ENCODE measurements around the gene GLDN. TPM values are rescaled to one million over a fixed set of nuclear protein-coding genes. Genes with fewer than 3 reads are reported as not detected.

GLDN gene
- total RNA-seq, 1 donor from 2014 or later, result 0.09 TPM

DNA sequence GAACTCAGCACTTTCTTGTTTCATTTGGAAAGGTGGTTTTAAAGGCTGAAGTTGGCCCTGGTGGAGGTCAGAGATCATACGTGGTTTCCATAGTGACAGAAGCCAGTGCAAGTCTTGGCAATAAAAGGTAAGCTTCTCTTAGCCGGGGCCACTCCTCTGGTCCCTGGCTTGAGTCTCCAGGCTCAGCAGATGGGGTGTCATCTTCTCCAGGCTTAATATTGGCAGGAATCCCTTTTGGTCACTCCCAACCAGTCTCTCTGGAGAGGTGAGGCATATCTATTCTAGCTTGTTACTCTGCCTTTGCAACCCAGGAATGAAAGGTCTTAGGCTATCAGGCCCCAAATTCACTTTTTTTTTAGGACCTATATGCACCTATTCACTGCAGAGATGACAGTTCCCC, 7.9 kb upstream of the GLDN start:
- Histone ChIP-seq H3K36me3 (ENCODE audit: insufficient read depth, low read length) (no peaks in the 10 kb centered on the region), H2AFZ (ENCODE audit: low read depth, low read length) (no peak overlapping the region), H3K27me3 (ENCODE audit: insufficient read depth, low read length) (peaks cover 2% of the 10 kb centered on the region), H3K9me3 (ENCODE audit: insufficient read depth, low read depth, low read length) (no peaks in the 10 kb centered on the region), H3K27ac (ENCODE audit: low read depth, low read length) (no peak overlapping the region), H4K20me1 (ENCODE audit: insufficient read depth, low read length) (no peaks in the 10 kb centered on the region), H3K4me1 (ENCODE audit: insufficient read depth, low read length) (peaks cover 7% of the 10 kb centered on the region), H3K4me2 (ENCODE audit: low read length) (no peak overlapping the region), H3K4me3 (ENCODE audit: insufficient read depth, low read depth, low read length) (no peak overlapping the region), H3K79me2 (ENCODE audit: insufficient read depth, low read length) (no peaks in the 10 kb centered on the region), H3K9ac (ENCODE audit: low read length) (no peak overlapping the region)
- H3K27ac Mint-ChIP-seq (ENCODE audit: unreplicated experiment), result no peak overlapping the region
- DNase-seq (ENCODE audit: low read depth), result no peak
- no peak for FAIRE-seq
- H3K36me3 Mint-ChIP-seq (ENCODE audit: low read depth, unreplicated experiment), result no peaks in the 10 kb centered on the region
- H3K4me3 Mint-ChIP-seq (ENCODE audit: unreplicated experiment), result no peak overlapping the region
- TF ChIP-seq EZH2 (IDR thresholded peaks at IDR 0.05; ENCODE audit: insufficient read depth, low read length), result no peak
- TF ChIP-seq, protein P1, sequence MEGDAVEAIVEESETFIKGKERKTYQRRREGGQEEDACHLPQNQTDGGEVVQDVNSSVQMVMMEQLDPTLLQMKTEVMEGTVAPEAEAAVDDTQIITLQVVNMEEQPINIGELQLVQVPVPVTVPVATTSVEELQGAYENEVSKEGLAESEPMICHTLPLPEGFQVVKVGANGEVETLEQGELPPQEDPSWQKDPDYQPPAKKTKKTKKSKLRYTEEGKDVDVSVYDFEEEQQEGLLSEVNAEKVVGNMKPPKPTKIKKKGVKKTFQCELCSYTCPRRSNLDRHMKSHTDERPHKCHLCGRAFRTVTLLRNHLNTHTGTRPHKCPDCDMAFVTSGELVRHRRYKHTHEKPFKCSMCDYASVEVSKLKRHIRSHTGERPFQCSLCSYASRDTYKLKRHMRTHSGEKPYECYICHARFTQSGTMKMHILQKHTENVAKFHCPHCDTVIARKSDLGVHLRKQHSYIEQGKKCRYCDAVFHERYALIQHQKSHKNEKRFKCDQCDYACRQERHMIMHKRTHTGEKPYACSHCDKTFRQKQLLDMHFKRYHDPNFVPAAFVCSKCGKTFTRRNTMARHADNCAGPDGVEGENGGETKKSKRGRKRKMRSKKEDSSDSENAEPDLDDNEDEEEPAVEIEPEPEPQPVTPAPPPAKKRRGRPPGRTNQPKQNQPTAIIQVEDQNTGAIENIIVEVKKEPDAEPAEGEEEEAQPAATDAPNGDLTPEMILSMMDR (IDR thresholded peaks at IDR 0.05; ENCODE audit: insufficient read depth, low read depth, low read length), result no peak
- peaks cover 2% of the 10 kb centered on the region for H3K9me3 Mint-ChIP-seq (ENCODE audit: unreplicated experiment)
- H3K27me3 Mint-ChIP-seq (ENCODE audit: low read depth, unreplicated experiment), result peaks cover 28% of the 10 kb centered on the region
- peaks cover 4% of the 10 kb centered on the region for H3K4me1 Mint-ChIP-seq (ENCODE audit: low read depth, unreplicated experiment)

DNA sequence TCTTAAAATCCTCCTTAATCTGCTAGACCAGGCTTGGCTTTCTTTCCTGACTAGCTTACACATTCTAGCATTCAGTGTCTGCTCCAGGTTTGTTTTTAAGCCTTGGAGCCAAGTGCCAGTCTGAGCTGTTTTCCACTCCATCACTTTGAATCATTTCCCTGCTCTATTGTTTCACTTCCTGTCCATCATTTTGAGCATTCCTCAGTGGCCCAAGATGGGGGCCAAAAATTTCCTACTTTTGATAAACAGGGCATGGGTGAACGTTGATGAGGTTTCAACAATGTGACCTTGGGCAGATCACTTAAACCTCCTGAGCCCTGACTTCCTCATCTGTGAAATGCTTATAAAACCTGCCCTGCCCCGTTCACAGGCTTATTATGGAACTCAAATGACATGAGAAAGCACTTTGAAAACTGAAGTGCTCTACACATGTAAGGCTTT, 7.4 kb upstream of the GLDN start:
- H3K9me3 Mint-ChIP-seq (ENCODE audit: unreplicated experiment), result peaks cover 2% of the 10 kb centered on the region
- Histone ChIP-seq H3K36me3 (ENCODE audit: insufficient read depth, low read length) (no peaks in the 10 kb centered on the region), H3K9me3 (ENCODE audit: insufficient read depth, low read depth, low read length) (no peaks in the 10 kb centered on the region), H3K4me1 (ENCODE audit: insufficient read depth, low read length) (peaks cover 7% of the 10 kb centered on the region), H3K79me2 (ENCODE audit: insufficient read depth, low read length) (no peaks in the 10 kb centered on the region), H3K27ac (ENCODE audit: low read depth, low read length) (no peak overlapping the region), H3K4me2 (ENCODE audit: low read length) (no peak overlapping the region), H4K20me1 (ENCODE audit: insufficient read depth, low read length) (no peaks in the 10 kb centered on the region), H3K9ac (ENCODE audit: low read length) (no peak overlapping the region), H3K4me3 (ENCODE audit: insufficient read depth, low read depth, low read length) (no peak overlapping the region), H3K27me3 (ENCODE audit: insufficient read depth, low read length) (peaks cover 3% of the 10 kb centered on the region), H2AFZ (ENCODE audit: low read depth, low read length) (no peak overlapping the region)
- no peak for FAIRE-seq
- no peak overlapping the region for H3K27ac Mint-ChIP-seq (ENCODE audit: unreplicated experiment)
- no peaks in the 10 kb centered on the region for H3K36me3 Mint-ChIP-seq (ENCODE audit: low read depth, unreplicated experiment)
- peaks cover 31% of the 10 kb centered on the region for H3K27me3 Mint-ChIP-seq (ENCODE audit: low read depth, unreplicated experiment)
- H3K4me3 Mint-ChIP-seq (ENCODE audit: unreplicated experiment), result no peak overlapping the region
- TF ChIP-seq EZH2 (IDR thresholded peaks at IDR 0.05; ENCODE audit: insufficient read depth, low read length), result no peak
- TF ChIP-seq, protein P1 (IDR thresholded peaks at IDR 0.05; ENCODE audit: insufficient read depth, low read depth, low read length), result no peak
- DNase-seq (ENCODE audit: low read depth), result no peak
- peaks cover 4% of the 10 kb centered on the region for H3K4me1 Mint-ChIP-seq (ENCODE audit: low read depth, unreplicated experiment)

DNA sequence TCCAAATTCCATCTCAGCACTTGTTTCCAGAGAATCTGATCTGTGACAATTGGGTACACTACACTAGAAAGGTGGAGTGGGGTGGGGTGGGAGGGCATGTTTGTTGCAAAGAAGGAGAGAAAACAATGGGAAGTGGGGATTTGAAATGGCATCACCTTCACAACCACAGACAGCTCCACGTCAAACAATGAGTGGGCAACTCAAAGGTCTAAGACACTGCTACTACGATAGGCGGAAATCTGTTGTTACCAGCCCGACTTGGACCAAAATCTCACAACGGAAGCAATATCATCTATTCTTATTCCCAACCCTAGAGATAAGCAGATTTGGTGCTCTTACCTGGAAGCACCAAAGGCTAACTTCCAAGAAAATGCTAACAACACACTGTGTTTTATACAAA, 6.4 kb upstream of the GLDN start:
- Histone ChIP-seq H2AFZ (ENCODE audit: low read depth, low read length) (no peak overlapping the region), H3K27me3 (ENCODE audit: insufficient read depth, low read length) (peaks cover 12% of the 10 kb centered on the region), H3K79me2 (ENCODE audit: insufficient read depth, low read length) (no peaks in the 10 kb centered on the region), H3K9ac (ENCODE audit: low read length) (no peak overlapping the region), H4K20me1 (ENCODE audit: insufficient read depth, low read length) (no peaks in the 10 kb centered on the region), H3K9me3 (ENCODE audit: insufficient read depth, low read depth, low read length) (no peaks in the 10 kb centered on the region), H3K4me1 (ENCODE audit: insufficient read depth, low read length) (peaks cover 7% of the 10 kb centered on the region), H3K27ac (ENCODE audit: low read depth, low read length) (no peak overlapping the region), H3K36me3 (ENCODE audit: insufficient read depth, low read length) (no peaks in the 10 kb centered on the region), H3K4me2 (ENCODE audit: low read length) (no peak overlapping the region), H3K4me3 (ENCODE audit: insufficient read depth, low read depth, low read length) (no peak overlapping the region)
- Mint-ChIP-seq H3K36me3 (ENCODE audit: low read depth, unreplicated experiment) (no peaks in the 10 kb centered on the region), H3K4me3 (ENCODE audit: unreplicated experiment) (no peak overlapping the region), H3K4me1 (ENCODE audit: low read depth, unreplicated experiment) (peaks cover 4% of the 10 kb centered on the region), H3K9me3 (ENCODE audit: unreplicated experiment) (peaks cover 2% of the 10 kb centered on the region), H3K27me3 (ENCODE audit: low read depth, unreplicated experiment) (peaks cover 37% of the 10 kb centered on the region), H3K27ac (ENCODE audit: unreplicated experiment) (no peak overlapping the region)
- DNase-seq (ENCODE audit: low read depth), result no peak
- FAIRE-seq, result no peak
- no peak for TF ChIP-seq EZH2 (IDR thresholded peaks at IDR 0.05; ENCODE audit: insufficient read depth, low read length)

Measured in astrocyte (in vitro differentiated cells and primary cell).